HG03045 (cell line): ENCODE results near the gene GRAP2.

Source experiments
- ATAC-seq: cut with Tn5 transposase; IDR thresholded peaks from one replicate; pipeline ENCODE4 v1.9.1; 2021; ENCODE audit warnings: mild to moderate bottlenecking, moderate library complexity; ENCODE audit not compliant: unreplicated experiment

Gene GRAP2

GRCh38 chr22:40008726-40009291 is 107.9 kb downstream of the GRAP2 start:
- ATAC-seq = no peak

- no peak for ATAC-seq
Measured at GRCh38 chr22:40009292-40009774, 108.4 kb downstream of the GRAP2 start.

- no peak for ATAC-seq
Measured at GRCh38 chr22:40009951-40010671, 109.2 kb downstream of the GRAP2 start.

GRCh38 chr22:40010746-40011145 is 109.9 kb downstream of the GRAP2 start:
- ATAC-seq = no peak

- ATAC-seq = no peak
Measured at GRCh38 chr22:40014667-40015248, 113.9 kb downstream of the GRAP2 start.

- ATAC-seq = no peak
Measured at GRCh38 chr22:40015358-40015976, 114.6 kb downstream of the GRAP2 start.

- ATAC-seq = no peak
Measured at GRCh38 chr22:40018051-40018450, 117.2 kb downstream of the GRAP2 start.

- no peak for ATAC-seq
Measured at GRCh38 chr22:40019100-40019499, 118.2 kb downstream of the GRAP2 start.

GRCh38 chr22:40020956-40021355 is 120.1 kb downstream of the GRAP2 start:
- ATAC-seq = no peak

- ATAC-seq = no peak
Measured at GRCh38 chr22:40021401-40022000, 120.6 kb downstream of the GRAP2 start.

GRCh38 chr22:40022536-40023240 is 121.8 kb downstream of the GRAP2 start:
- no peak for ATAC-seq
